Tibial artery (tissue), 4 donors: ENCODE measurements around the gene TMEM236.

Experiments used
- DNase-seq, 2 donors: peaks; one replicate each; pipeline ENCODE4 v3.0.0-alpha.2; 2019
- H3K27ac ChIP-seq, 2 donors: fragments of 200-600 bp; sonication (generic) in 1 of 2; 1 replicate in 1 of 2; 2 replicates in 1 of 2; pipeline ENCODE4 v1.5.1; 2018 to 2019; ENCODE audit warnings: mild to moderate bottlenecking in 1 of 2
- H3K27me3 ChIP-seq, 2 donors: fragments of 200-600 bp; sonication (generic) in 1 of 2; one replicate each; pipeline versions ENCODE4 v1.5.1 to v1.6.0; 2016 to 2019
- H3K36me3 ChIP-seq, 3 donors: fragments of 200-600 bp; sonication (generic) in 2 of 3; one replicate each; pipeline ENCODE4 v1.5.1; 2016 to 2019; ENCODE audit warnings: mild to moderate bottlenecking in 2 of 3
- H3K4me1 ChIP-seq, 4 donors: fragments of 200-600 bp; sonication (generic) in 2 of 4; 1 replicate in 3 of 4; 2 replicates in 1 of 4; pipeline ENCODE4 v1.5.1; 2016 to 2019
- H3K4me3 ChIP-seq, 2 donors: fragments of 200-600 bp; sonication (generic) in 1 of 2; 1 replicate in 1 of 2; 2 replicates in 1 of 2; pipeline ENCODE4 v1.5.1; 2018 to 2019; ENCODE audit warnings: mild to moderate bottlenecking in 2 of 2
- H3K9me3 ChIP-seq, 3 donors: fragments of 200-600 bp; sonication (generic) in 1 of 3; one replicate each; pipeline ENCODE4 v1.5.1; 2016 to 2019
- CTCF ChIP-seq, 2 experiments: fragments of 200-600 bp in 1 of 2; fragments of 450-650 bp in 1 of 2; IDR thresholded peaks; one replicate each; pipeline ENCODE4 v1.5.1; 2017 to 2019; ENCODE audit warnings: antibody characterized with exemption in 2 of 2, mild to moderate bottlenecking in 1 of 2, moderate library complexity in 1 of 2
- intact Hi-C: fragments of 100-400 bp; cut with DNase I; formaldehyde crosslinking; loops from one replicate; pipeline ENCODE4 v1.15.0; 2023; ENCODE audit warnings: low total_unique reads

TMEM236 gene

DNA sequence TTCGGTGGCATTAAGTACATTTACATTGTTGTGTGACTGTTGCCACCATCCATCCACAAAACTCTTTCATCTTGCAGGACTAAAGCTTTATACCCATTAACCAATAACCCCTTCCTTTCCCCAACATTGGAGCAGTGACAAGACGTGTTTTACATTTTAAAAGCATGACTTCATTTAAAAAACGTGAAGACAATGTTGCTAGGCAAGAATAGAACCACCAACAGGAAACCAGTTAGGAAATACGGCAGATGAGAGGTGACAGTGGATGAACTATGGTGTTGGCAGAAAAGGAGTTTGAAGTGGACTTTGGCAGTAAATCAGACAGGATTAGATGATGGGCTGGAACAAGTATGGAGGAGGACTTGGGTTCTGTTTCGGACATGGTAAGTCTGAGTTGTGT lies 17.0 kb downstream of the TMEM236 start:
- intact Hi-C loops, result no loop called here
- no peak for DNase-seq
- no peaks in the 10 kb centered on the region for H3K27me3 ChIP-seq
- no peak overlapping the region for H3K27ac ChIP-seq
- H3K4me1 ChIP-seq, result no peaks in the 10 kb centered on the region
- TF ChIP-seq CTCF (IDR thresholded peaks at IDR 0.05), result no peak
- no peaks in the 10 kb centered on the region for H3K9me3 ChIP-seq
- no peak overlapping the region for H3K4me3 ChIP-seq
- no peaks in the 10 kb centered on the region for H3K36me3 ChIP-seq

DNA sequence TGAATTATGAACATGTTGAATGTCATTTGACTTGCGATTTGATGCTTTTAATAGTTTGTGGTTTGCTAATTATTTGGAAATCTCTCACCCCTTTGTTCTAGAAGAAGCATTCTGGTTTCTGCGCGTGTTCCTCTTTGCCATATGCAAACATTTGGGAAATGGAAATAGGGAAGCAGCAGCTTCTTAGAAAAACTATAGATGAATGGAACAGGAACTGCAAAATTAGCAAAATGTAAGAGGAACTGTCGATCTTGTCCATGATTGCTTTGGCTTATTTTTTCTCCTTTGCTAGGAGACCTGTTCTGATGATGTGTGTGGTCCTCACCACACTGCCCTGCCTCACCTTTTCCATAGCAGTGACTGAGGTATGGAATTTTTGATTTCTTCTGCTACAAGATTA lies 19.0 kb downstream of the TMEM236 start:
- Histone ChIP-seq H3K27me3 (no peaks in the 10 kb centered on the region), H3K36me3 (no peaks in the 10 kb centered on the region), H3K9me3 (no peaks in the 10 kb centered on the region), H3K4me3 (no peak overlapping the region), H3K4me1 (no peaks in the 10 kb centered on the region), H3K27ac (no peak overlapping the region)
- no peak for DNase-seq
- no peak for TF ChIP-seq CTCF (IDR thresholded peaks at IDR 0.05)
- intact Hi-C loops, result no loop called here

GRCh38 chr10:17779784-17780183 lies 27.8 kb downstream of the TMEM236 start:
- intact Hi-C loops, result no loop called here
- H3K4me3 ChIP-seq, result no peak overlapping the region
- H3K36me3 ChIP-seq, result no peaks in the 10 kb centered on the region
- DNase-seq, result no peak
- peaks cover 0 to 5% (median 0%) of the 10 kb centered on the region in 4 donors for H3K4me1 ChIP-seq
- TF ChIP-seq CTCF (IDR thresholded peaks at IDR 0.05), result no peak
- H3K27ac ChIP-seq, result no peak overlapping the region
- H3K27me3 ChIP-seq, result no peaks in the 10 kb centered on the region
- no peaks in the 10 kb centered on the region for H3K9me3 ChIP-seq

GRCh38 chr10:17780727-17781126 lies 28.7 kb downstream of the TMEM236 start:
- peaks cover 0 to 5% (median 0%) of the 10 kb centered on the region in 4 donors for H3K4me1 ChIP-seq
- no peaks in the 10 kb centered on the region for H3K9me3 ChIP-seq
- H3K4me3 ChIP-seq, result no peak overlapping the region
- H3K27me3 ChIP-seq, result no peaks in the 10 kb centered on the region
- TF ChIP-seq CTCF (IDR thresholded peaks at IDR 0.05), result no peak
- H3K27ac ChIP-seq, result no peak overlapping the region
- no peak for DNase-seq
- H3K36me3 ChIP-seq, result no peaks in the 10 kb centered on the region
- intact Hi-C loops, result no loop called here

- no peak for DNase-seq
- no peak overlapping the region for H3K4me3 ChIP-seq
- peaks cover 0 to 5% (median 0%) of the 10 kb centered on the region in 4 donors for H3K4me1 ChIP-seq
- no peaks in the 10 kb centered on the region for H3K9me3 ChIP-seq
- no peak for TF ChIP-seq CTCF (IDR thresholded peaks at IDR 0.05)
- H3K36me3 ChIP-seq, result no peaks in the 10 kb centered on the region
- no peaks in the 10 kb centered on the region for H3K27me3 ChIP-seq
- intact Hi-C loops, result no loop called here
- no peak overlapping the region for H3K27ac ChIP-seq
These were observed 29.9 kb downstream of the TMEM236 start for GRCh38 chr10:17781856-17782255.
